Spleen (tissue), 7 donors: ENCODE data around the gene SEMG2.

ENCODE experiments used
- POLR2AphosphoS5 ChIP-seq, 3 donors: sonication (generic); formaldehyde crosslinking; IDR thresholded peaks; one replicate each; pipeline ENCODE4 v1.5.1; 2017; ENCODE audit warnings: antibody characterized with exemption in 3 of 3
- TF ChIP-seq, protein P1 (sequence below), 11 experiments: fragments of 200-600 bp in 7 of 11; fragments of 450-650 bp in 4 of 11; sonication (generic) in 4 of 11; IDR thresholded peaks in 8 of 11; conservative IDR thresholded peaks in 3 of 11; 1 replicate in 7 of 11; 2 replicates in 4 of 11; pipeline versions ENCODE4 v1.4.0 to v1.8.0; 2016 to 2021; ENCODE audit warnings: antibody characterized with exemption in 11 of 11, inconsistent platforms in 4 of 11, mild to moderate bottlenecking in 1 of 11
- donor health status: DM: no; HTN: no; CAD: no; lungs with moderate emphysema.
- donor health status: DM: no; HTN: no; CAD: no.
- donor health status: DM: no; HTN: no; CAD: no.

DNA sequence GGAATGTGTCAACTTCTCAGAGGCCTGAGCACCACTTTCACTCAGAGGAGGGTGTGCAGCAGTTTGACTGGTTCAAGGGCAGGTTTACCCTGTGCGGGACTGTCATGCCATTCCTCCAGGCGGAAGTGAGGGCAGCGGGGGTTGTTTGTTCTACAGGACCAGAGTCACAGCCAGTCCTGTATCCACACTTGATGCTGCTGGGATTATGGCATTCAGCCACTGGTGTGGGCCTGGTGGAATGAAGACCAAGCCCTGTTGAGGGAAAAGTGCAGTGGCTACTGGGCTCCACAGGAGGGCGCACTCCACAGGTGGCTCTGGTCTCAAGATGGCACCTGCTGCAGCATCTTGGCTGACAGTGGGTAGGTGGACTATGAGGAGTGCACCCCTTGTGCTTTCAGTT, 14.8 kb downstream of the SEMG2 start:
- TF ChIP-seq POLR2AphosphoS5 (IDR thresholded peaks at IDR 0.05): no peak
- TF ChIP-seq, protein P1, sequence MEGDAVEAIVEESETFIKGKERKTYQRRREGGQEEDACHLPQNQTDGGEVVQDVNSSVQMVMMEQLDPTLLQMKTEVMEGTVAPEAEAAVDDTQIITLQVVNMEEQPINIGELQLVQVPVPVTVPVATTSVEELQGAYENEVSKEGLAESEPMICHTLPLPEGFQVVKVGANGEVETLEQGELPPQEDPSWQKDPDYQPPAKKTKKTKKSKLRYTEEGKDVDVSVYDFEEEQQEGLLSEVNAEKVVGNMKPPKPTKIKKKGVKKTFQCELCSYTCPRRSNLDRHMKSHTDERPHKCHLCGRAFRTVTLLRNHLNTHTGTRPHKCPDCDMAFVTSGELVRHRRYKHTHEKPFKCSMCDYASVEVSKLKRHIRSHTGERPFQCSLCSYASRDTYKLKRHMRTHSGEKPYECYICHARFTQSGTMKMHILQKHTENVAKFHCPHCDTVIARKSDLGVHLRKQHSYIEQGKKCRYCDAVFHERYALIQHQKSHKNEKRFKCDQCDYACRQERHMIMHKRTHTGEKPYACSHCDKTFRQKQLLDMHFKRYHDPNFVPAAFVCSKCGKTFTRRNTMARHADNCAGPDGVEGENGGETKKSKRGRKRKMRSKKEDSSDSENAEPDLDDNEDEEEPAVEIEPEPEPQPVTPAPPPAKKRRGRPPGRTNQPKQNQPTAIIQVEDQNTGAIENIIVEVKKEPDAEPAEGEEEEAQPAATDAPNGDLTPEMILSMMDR (IDR thresholded peaks at IDR 0.05 in 8 of 11, conservative IDR thresholded peaks at IDR 0.05 in 3 of 11): peak in 4 of 11 experiments; percentile 44 to 51 (median 46)
